Umbilical cord (tissue), 2 donors: ENCODE measurements around the gene PLCB1. TPM values are rescaled to one million over a fixed set of nuclear protein-coding genes. Genes with fewer than 3 reads are reported as not detected.
"Not testable (repeated sequence)": the region's sequence is repeated elsewhere in the genome, so short reads cannot be mapped to it uniquely, and the experiment has no call there.

Experiments used
- DNase-seq: peaks from one replicate; pipeline ENCODE4 v3.0.0-alpha.2; 2015; ENCODE audit warnings: low spot score
- total RNA-seq: library from RNA; depleted of rRNA; stranded (reverse); fragments of >200 nt; gene quantifications from one replicate; pipeline ENCODE4 v1.2.3, GENCODE V29; 2014; ENCODE audit warnings: low replicate concordance; ENCODE audit not compliant: insufficient read depth

The PLCB1 gene
- total RNA-seq, 1 donor from 2014 or later, result 49.1 TPM

DNA sequence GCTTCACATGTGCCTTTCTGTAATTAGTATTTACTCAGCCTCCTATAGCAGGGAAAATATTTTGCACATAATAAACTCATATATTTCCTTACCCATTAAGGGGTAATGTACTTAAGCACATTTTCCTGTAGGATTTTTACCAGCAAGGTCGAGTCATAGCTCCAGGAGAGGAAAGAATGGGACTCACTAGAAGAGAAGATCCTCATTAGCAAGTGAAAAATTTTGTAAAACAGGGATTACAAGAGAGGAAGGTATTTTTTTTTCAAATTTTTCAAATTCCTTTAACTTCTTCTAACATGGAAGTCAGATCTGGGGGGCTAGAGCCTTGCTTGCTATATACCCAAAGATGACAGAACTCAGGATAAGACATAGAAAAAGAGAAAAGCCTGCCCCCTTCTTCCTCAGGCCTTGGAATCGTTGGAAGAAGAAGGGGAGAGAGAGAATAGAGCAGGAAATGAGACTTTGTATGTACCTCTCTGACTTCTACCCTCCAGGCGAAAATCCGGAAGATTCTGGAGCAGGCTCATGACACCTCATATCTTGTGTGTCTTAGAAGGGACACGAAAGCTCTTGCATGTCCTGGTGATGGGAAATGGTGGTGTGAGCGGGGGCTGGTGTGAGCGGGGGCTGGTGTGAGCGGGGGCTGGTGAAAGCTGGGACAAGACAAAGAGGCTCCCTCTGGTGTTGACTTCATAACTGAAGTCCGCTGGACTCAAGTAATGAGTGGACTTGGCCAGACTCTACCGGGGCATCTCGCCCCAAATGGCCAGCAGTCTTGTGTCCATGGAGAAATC is 679.9 kb downstream of the PLCB1 start:
- no peak for DNase-seq

DNA sequence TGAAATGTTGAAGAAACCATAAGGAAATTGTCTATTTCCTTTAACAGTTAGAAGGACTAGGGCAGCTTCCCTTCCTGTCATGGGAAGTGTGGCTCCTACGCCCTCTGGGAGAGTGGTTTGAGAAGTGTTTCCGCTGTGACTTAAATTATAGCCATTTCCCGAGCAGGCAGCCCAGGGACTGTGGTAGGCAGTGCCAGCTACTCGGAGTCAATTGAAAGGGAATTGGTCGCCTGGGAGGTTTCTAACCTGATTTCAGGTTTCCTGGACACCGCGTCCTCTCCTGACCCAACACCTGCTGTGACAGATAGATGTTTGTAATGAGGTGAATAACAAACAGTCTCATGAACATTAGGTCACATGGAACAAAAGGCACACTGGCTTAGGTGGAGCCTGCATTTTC is 680.8 kb downstream of the PLCB1 start:
- DNase-seq, result peak; percentile 5

DNA sequence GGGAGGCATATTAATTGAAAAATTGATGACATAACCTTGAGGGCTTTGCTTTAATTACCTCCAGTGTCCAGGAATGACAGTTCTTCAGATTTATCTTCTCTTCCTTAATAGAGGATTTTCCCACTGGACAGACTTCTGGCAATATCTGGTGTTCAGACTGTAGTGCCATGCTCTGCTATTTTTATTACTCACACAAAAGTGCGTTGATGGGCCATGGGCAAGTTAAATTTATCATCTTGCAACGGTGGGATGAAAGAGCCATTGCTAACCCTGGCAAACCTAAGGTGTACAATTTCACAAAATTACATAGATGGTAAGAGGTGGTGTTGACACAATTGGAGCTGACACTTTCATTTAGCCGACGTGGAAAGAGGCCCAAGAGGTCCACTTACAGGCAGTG is 683.1 kb downstream of the PLCB1 start:
- no peak for DNase-seq

DNA sequence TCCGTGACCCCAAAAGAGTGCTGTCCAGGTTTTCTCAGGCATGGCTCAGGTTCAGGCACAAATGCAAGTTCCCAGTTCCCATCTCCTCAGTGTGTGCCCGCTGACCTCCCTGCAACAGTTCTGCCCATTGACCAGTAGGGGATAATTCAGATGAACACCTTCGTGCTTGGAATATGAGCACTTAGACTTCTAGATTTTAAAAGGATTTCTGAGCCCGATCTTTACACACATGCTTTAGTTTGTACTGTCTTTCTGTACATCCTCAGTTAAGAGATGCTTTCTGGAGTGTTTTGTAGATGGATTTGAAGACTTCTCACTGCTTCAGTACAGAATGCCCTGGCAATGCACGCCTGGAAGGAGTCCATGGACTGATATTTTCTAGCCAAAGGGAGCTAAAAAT is 697.2 kb downstream of the PLCB1 start:
- peak; percentile 54 for DNase-seq

DNA sequence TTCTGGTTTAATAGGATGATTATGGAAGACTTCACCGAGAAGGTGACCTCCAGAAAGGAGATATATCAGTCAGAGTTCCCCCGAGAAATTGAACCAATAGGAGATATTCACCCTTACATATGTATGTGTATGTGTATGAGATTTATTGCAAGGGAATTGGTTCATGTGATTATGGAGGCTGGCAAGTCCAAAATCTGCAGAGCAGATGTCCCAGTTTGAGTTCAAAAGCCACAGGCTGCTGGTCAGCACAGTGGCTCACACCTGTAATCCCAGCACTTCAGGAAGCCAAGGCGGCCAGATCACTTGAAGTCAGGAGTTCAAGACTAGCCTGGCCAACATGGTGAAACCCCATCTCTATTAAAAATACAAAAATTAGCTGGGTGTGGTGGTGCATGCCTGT is 702.2 kb downstream of the PLCB1 start:
- not testable (repeated sequence) for DNase-seq

DNA sequence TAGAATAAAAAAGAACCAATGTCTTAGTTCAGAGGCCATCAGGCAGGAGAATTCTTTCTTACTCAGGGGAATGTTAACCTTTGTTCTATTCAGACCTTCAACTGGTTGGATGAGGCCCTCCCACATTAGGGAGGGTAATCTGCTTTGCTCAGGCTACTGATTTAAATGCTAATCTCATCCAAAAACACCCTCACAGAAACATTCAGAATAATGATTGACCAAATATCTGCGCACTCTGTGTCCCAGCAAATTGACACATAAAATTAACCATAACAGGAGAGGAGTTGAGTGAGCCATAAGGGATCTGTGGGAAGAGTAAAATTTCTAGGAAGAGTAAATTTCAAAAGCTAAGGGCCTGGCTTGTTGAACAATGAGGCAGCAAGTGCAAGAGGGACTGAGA is 702.8 kb downstream of the PLCB1 start:
- DNase-seq, result no peak

DNA sequence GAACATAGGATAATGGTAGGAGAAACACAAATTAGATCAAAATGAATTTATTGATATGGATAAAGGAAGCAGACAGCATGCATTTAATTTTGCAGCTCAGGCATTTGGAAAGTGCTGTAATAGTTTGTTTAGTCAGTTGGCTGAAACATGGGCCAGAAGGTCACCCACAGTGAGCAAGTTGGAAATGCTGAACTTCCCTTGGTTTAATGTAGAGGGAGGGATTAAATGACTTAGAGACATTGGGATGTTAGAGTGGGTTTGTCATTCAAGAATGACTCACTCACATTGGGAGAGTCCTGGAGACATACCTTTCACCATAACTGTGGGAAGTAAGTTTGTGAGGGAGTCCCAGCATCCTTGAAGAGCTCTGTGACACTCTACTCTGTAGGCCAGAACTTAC is 705.3 kb downstream of the PLCB1 start:
- no peak for DNase-seq

DNA sequence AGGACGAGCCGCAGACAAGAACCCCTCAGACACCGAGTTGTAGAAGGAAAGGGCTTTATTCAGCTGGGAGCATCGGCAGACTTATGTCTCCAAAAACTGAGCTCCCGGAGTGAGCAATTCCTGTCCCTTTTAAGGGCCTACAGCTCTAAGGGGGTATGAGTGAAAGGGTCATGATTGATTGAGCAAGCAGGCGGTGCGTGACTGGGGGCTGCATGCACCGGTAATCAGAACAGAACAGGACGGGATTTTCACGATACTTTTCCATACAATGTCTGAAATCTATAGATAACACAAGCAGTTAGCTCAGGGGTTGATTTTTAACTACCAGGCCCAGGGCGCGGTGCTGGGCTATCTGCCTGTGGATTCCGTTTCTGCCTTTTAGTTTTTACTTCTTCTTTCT is 710.5 kb downstream of the PLCB1 start:
- DNase-seq, result no peak

DNA sequence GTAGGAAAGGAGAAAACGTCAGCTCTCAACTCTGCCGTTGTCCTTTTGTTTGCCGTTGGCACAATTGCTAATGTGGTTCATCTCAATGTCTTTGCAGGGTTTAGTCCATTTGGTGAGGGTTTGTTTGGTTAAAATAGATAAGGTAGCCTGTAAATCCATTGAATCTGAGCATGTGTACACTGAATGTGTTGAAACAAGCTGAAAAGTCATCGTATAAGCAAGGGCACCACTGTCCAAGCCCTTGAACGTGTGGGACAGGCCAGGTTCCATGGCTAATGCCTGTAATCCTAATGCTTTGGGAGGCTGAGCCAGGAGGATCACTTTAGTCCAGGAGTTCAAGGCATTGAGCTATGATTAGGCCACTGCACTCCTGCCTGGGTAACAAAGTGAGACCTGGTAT is 712.1 kb downstream of the PLCB1 start:
- no peak for DNase-seq

DNA sequence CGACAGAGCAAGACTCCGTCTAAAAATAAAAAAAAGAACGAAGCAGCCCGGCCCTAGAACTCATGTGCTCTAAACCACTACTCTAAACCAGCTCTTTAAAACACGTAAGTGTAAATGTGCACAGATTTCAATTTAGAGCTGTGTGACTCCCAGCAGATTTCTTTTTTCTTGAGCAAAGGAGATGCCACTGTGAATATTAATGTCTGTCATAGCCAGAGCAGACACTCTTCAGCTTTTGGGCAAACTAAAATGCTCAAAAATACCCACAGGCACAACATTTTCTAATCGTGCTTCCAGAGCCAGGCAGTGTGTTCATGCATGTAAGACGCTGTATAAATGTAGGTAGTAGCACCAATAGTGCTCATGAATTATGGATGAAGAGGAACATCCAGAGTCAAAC is 717.9 kb downstream of the PLCB1 start:
- peak; percentile 36 for DNase-seq

DNA sequence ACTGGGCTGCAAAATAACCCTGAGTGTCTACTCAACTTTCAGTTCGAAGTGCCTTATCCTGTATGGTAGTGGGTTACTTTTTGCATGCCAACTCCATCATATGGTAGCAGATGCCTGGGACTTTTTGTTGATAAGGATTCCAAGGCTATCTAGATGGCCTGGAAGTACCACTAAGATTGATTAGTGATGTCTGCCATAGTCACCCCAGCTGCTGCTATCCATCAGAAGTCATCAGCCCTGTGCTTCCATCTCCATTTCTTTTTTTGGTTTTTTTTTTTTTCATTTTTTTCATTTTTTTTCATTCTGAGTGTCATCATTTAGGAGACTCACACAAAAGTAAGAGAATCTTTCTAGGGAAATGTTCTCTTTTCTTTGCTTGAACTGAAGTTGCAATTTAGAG is 719.4 kb downstream of the PLCB1 start:
- no peak for DNase-seq

DNA sequence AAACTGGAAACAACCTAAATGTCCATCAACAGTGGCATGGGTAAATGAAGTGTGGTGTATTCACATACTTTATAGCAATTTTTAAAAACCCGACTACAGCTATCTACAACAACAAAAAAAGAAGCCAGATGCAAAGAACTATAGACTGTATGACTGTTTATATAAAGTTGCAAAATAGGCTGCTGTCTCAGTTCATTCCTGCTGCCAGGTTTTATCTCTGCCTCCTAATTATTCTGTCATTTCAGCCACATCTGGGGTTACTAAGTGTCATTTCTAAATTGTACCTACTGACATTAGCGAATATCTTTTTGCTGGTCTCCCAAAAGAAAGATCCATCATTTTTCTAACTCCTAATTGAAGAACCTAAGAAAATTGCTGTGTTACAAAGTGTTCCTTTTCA is 719.9 kb downstream of the PLCB1 start:
- DNase-seq, result not testable (repeated sequence)

DNA sequence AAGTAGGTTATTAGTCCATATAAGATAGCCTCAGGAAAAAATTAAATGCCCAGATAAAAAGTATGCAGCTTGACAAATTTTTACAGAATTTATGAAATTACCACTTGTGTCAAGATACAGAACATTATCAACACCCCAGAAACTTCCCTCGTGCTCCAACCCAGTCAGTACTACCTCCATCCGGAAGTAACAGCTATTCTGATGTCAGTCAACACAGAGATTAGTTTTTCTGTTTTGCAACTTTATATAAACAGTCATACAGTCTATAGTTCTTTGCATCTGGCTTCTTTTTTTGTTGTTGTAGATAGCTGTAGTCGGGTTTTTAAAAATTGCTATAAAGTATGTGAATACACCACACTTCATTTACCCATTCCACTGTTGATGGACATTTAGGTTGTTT is 721.1 kb downstream of the PLCB1 start:
- DNase-seq, result not testable (repeated sequence)

DNA sequence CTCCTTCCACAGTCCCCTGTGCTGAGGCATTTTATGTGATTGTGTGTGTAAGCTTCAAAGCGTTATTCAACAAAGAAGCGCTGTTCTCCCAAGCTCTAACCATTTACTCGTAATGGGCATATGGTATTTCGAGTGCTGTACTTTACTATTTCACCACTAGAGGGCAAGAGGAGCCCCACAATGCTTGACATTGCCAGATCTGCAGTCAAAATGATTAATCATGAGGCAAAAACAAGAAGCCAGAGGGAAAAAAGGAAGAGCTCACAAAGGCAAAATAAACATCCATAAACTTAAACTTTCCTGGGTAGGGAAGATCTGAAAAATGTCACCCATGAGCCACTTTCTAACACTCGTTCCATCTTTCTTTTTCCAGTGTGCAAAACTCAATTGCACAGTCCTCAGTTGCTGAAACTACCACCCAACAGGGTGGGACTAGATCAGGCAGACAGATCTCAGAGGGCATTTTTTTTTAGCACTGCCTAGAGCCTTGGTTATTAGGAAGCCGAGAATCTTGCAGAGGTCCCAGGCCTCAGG is 721.8 kb downstream of the PLCB1 start:
- peak; percentile 86 for DNase-seq

DNA sequence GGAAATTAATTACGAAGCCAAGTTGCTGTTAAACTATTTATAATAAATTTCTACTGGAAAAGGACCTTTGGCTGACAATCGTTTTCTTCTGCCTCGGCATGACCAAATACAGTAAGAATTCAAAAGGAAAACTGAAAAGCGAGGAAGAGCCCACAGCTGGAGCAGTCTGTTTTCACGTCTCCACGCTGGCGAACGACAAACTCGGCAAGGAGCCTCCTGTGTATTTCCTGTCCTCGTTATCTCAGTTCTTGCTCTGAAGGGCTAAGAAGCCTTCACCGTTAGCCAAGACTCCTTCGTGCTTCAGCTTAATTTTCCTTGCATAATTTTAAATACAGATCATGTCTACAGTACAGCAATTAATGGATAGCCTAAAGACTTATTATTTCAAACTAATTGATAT is 722.5 kb downstream of the PLCB1 start:
- peak; percentile 30 for DNase-seq

DNA sequence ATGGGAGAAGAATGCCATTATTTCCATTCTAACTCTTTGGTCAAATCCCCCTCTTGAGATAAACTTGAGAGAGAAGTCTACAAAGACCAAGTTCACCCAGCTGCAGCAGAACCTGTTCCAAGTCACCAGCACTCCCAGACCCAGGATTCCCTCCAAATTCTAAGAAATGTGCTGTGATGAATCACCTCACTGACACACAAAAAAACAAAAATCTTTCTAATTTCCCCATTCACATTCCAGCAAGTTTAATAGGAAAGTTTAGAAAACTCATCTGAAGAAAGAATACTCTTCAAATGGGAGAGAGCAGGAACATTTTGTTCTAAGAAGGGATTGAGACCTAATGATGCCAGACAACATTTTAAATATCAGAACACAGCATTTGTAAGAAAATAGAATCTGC is 723.2 kb downstream of the PLCB1 start:
- peak; percentile 10 for DNase-seq

DNA sequence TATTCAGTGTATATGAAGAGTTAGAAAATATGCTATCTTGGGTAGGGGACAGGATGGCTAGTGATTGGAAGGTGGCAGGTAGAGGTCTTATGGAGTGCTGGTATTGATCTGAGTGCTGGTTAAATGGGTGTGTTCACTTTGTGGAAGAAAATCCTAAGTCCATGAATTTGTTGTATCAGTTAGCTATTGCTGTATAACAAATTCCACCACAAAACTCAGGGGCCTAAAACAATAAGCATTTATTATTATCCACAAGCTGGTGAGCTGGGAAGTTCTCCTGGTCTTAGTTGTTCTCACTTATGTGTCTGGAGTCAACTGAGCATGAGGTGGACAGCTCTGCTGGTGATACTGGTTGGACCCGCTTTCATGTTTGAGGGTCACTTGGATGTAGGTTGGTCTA is 724.6 kb downstream of the PLCB1 start:
- DNase-seq, result no peak

DNA sequence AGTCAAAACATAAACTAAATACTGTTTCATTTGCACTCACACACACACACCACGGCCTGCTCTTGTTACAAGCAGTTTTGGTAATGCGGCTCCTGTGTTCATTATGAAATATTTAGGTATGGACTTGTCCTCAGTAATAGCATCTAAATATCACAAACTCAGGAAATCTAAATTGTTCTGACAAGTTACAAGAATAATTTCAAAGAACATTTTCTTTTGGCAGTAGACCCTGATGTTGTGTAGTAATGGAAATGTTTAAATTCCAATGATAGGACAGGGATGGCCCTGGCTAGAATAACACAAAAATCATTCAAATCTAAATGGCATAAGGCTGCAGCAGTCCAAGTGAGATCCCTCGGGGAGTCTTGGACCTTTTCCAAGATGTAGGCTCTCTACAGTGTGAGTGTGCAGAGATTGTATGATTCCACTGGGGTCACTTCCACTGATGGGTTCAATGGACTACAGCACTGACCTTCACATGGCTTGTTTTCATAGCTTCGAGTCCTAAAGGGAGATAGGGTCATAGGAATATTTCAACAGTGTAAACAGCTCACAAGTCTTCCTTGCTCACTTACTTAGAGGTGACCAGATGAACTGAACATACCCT is 726.2 kb downstream of the PLCB1 start:
- DNase-seq, result no peak

DNA sequence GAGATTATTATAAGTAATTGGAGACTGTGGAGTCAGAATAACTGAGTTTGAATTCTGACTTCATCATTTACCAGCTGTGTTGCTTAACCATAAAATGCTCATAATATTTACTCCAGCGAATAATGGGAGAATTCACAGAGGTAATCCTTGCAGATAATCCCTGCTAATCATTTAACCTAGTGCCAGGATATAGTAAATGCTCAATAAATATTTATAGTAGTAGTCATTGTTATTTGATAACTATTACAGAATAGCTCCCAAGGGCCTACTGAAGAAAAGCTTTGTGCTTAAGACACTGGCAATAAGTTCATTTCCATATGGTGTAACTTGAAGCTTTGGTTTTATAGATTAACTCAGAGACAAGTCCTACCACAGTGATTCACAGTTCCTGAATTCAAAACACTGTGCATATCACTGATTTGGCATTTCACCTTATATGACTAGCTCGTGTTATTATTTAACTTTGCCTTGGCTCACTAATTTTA is 728.0 kb downstream of the PLCB1 start:
- DNase-seq, result no peak

DNA sequence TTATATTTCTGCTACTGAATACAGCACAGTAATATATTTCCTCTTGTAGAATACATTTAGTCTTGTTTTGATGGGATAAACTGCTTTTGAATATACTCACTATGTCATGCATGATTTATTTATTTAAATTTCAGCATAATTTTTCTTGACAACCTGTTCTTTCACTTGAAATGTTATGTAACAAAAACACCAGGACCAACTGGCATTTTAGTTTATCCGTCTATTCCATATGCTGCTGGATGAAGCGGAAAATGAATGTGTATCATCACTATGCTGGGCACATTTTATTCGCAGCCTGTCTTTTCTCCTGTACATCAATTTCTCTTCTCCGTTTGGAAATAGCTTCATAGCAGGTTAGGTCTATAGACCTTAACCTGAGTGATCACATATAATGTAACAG is 730.0 kb downstream of the PLCB1 start:
- no peak for DNase-seq

DNA sequence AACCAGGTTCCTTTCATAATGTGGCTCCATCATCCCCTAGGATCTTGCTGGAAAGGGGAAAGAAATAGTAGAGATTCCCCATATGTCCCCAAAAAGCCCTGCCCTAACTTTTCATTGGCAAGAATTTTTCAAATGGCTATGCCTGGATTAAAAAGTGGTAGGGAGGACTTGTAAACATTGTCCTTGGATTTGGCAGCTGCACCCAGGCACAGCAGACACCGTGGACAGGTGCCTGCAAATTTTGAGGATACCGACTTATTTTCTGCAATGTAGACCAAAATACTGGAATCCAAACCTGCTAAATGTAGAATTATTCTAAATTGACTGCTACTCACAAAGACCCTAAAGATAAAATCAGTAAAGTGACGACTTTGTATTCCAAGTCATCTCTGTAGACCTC is 733.6 kb downstream of the PLCB1 start:
- DNase-seq, result no peak

DNA sequence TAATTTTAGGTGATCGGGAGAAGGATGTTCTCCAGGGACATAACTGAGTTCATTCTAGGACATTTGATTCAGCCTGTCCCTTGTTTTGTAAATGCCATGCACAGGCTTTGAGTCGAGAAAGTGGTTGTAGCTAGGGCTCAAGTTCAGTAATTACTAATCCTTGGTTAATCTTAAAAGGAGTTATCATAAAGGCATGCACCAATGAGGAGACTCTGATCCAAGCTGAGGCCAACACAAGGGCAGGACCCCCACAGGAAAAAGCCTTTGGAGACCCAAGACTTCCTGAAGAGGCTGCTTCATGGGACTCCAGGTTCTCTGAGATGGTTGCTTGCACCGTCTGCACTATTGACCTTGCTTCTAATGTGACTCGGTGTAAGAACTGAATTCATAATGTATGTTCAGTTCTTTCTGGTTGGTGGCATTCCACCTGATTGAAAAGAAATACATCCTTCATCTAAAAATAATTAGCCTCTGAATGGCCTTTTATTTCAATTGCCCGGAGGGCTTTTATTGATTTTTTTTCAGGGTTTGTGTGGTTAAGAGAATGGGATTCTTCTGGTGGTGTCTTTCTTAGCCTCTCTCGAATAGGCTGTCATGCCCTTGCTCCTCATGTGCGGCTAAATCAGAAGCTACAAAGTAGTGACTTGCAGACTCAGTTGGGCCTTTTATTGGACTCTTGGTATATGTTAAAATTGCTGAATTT is 735.1 kb downstream of the PLCB1 start:
- no peak for DNase-seq
